Measurements from ENCODE around the gene SYNPR.

The SYNPR gene

DNA sequence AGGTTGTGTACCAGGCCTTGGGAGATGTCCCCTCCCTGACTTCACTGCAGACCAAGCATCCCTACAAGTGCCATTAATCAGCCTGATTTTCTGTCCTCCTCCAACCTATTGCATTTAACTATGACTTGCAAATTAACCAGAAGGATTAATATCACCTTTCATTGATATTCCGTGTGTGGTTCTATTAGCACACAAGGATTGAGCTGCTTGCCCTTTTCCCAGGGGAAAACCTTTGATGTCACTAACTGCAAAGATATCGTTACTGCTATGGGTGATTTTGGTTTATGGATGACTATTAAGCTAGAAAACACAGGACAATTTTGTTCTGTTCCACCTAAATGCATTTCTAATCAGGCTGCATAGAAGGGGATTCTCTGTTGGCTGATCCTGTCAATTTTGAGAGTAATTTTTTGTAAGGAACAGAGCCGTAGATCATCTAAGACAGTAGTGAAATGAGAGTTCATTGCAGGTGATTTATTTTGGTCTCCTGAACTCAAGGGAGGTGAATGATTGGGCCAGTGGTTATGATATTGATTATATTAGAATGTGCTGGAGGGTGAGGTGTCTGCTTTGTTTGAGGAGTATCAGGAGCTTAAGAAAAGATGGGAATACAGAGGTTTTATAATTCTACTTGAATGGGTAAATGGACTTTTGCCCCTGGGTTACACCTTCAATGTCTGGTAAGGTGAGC is 196.9 kb downstream of the SYNPR start:
- FAIRE-seq = no peak

GRCh38 chr3:63477494-63478129 is 199.5 kb downstream of the SYNPR start:
- no peak for FAIRE-seq

- FAIRE-seq = no peak
Observed at GRCh38 chr3:63478990-63479660, 201.0 kb downstream of the SYNPR start.

GRCh38 chr3:63479661-63480035 is 201.5 kb downstream of the SYNPR start:
- no peak for FAIRE-seq

DNA sequence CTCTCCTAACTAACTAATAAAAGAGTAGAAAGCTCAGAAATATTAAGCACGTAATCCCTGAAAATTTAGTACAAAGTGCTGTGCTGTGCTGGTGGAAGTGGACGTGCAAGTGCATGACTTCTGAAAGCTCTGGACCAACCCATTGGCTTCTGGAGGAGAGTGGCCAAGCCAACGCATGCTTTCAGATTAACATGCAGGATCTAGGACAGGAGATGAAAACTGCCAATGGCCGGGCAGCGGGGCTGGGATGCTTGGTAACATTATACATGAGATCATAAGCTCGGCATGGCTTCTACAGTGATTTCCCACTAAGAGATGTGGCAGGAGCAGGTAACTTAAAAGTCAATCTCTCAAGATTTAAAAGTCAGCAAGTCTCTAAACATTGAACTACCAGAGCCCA is 203.5 kb downstream of the SYNPR start:
- no peak for FAIRE-seq

- FAIRE-seq = no peak
Observed at GRCh38 chr3:63482341-63482740, 204.2 kb downstream of the SYNPR start.

GRCh38 chr3:63492464-63492863 is 214.4 kb downstream of the SYNPR start:
- no peak for FAIRE-seq

DNA sequence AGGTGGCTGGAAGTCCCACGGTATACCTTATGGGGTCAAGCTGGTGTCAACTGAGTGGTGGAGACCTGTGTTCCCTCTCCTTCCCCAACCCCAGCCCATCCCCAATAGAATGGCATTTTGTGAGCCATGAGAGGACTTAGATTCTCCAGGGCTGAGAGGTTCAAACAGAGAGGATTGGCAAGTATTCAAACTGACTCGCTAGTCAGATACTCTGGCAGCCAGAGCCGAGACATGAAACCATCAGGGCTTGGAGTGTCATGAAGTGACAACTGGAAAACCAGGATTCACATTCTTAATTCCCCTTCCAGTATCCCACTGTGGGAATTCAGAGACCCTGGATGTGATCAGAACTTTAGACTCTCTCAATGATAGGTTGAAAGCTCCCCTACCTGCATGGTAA is 215.0 kb downstream of the SYNPR start:
- FAIRE-seq = no peak

GRCh38 chr3:63494646-63495045 is 216.5 kb downstream of the SYNPR start:
- FAIRE-seq = no peak

DNA sequence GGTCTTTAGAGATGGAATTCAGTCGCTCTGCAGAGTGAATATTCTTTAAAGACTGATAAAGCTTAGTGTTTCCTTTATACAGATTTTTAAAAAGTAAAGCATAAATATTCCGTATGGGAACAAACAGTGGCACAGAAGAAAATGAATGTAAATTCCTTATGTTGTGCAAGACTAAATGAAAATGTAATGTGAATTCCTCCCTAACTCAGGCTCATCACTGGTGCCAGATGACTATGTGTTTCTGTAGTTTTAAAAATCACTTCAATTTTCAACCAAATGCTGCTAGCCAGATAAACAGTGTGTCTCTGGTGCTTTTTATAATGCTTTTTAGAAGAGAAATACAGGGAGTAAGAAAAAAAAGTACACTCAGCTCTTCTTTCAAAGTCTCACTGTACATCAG is 219.5 kb downstream of the SYNPR start:
- FAIRE-seq = no peak

DNA sequence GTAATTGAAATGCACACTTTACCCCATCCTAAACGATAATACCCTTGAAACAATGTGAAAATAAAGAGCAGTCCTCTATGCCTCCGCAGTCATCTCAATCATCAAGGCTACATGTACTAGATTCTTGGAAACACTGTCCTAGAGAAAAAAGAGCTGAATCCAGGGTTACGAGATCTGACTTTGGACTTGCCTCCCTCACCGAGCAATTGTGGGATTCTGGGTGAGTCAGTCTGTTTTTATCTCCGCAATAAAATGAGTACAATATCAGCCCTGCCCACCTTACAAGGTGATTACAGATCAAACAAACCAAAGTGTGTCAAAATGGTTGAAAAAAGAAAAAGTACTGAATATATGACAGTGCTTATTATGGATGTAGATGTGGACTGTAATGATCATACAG is 222.1 kb downstream of the SYNPR start:
- no peak for FAIRE-seq

GRCh38 chr3:63508305-63508704 is 230.2 kb downstream of the SYNPR start:
- no peak for FAIRE-seq

DNA sequence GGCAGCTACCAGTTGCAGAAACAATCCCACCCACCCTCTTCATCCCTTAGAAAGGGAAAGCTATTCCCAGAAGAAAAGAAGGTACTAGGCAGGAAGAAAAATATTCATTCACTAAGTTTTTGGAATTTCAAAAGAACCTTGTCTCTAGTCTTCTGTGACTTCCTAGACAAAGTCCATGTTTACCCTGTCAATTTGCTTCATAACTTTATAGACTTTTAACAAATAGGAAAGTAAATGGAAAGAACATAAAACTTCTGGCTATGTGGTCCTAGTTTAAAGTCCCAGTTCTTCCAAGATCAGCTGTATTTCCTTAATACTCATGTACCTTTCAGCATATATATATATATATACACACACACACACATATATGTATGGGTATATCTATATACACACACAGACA is 230.7 kb downstream of the SYNPR start:
- FAIRE-seq = no peak

DNA sequence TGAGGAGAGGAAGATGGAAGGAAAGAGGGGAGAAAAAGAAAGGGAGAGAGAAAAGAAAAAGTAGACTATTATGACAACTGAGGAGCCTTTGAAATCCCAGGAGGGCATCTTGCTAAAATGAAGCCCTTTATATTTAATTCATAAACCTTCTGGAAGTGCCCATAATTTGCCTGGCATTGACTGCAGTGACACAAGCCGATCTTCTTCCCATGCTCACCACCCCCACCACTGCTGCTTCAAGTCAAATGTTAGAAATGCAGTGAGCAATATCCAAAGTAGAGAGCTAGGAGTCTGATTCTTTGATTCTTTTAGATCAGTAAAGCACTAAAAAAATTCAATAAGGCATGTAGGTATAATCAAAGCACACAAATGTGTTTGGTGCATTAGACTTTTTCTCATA is 235.7 kb downstream of the SYNPR start:
- FAIRE-seq = no peak

DNA sequence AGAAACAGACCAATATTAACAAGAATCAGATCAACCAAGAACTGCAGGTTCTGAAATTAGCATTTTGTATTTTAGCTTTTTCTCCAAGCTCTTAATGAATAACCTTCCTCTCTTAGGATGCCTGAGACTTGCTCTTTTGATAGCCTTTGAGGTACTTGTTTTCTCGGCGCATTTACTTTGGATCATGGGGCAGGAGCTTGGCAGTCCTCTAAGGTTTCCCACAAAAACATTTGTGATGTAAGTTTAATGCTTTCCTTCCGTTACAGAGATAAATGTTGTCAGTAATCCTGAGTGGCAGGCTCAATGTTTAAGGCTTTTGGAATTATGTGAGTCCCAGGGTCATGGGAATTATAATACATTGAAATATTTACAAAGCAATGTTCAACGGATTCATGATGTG is 236.6 kb downstream of the SYNPR start:
- FAIRE-seq = no peak

DNA sequence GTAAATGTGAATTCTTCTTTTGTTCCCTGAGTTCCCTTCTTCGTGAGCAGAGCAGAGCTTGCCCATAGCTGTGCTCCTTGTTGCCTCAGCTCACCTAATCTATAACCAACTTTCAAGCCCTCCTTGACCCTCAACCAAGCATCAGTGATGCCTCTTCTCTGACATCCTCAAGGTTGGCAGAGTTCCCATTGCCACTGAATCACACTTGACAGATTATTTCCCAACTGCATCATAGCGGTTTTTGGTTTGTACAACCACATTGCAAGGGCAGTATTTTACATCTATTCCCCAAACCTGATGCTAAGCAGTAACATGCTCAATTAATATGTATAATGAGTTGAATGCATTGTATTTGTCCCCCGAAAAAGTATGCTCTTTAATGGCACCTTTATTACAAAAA is 241.3 kb downstream of the SYNPR start:
- FAIRE-seq = no peak

DNA sequence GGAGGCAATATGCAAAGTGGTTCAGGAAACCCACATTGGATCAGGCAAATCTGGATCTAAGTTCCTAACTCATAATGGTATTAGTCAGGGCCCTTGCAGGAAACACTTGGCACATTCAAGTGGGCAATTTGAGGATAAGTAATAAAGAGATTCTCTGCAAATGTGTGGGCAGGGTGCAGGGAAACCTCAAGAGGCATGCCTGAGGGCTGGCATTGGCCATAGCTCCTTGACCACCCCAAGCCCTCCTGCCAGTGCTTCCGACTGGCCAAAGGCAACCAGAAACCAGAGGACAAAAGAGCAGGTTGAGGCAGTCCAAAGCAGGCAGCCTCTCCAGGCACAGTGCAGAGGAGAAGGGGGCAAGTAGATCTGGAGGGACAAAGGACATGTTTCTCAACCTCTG is 243.5 kb downstream of the SYNPR start:
- FAIRE-seq = no peak

GRCh38 chr3:63523100-63523499 is 245.0 kb downstream of the SYNPR start:
- no peak for FAIRE-seq

GRCh38 chr3:63528325-63529000 is 250.4 kb downstream of the SYNPR start:
- FAIRE-seq = no peak

DNA sequence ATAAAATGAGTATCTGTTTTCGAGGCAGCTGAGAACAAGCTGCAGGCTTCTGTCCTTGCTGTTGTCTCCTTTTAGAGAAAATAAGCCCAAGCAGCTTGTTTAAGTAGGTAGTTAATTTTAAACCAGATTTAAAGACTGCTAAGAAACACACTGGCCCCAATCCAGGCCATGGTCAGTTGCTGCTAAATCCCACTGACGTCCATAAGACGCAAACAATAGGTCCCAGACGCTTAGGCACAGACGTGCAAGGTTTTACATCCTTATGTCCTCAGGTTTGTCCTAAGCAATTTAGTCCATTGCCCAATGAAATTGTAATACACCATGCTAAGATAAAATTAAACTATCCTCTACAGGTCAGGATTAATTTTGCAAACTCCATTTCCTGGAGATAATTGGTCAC is 254.4 kb downstream of the SYNPR start:
- FAIRE-seq = no peak

GRCh38 chr3:63538919-63539318 is 260.8 kb downstream of the SYNPR start:
- FAIRE-seq = no peak

GRCh38 chr3:63555767-63556166 is 277.7 kb downstream of the SYNPR start:
- FAIRE-seq = no peak

DNA sequence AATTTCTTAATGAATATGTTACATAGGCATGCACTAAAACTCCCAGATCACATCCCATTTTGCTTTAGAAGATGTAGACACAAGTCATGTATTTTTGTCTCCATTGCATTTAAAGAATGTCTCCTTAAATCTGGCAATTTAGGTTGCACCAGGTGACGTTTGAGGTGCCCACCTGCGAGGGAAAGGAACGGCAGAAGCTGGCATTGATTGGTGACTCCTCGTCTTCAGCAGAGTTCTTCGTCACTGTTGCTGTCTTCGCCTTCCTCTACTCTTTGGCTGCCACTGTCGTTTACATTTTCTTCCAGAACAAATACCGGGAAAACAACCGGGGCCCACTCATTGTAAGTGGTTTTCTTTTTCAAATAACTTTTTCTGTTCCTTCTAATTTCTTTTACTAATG is 278.3 kb downstream of the SYNPR start:
- no peak for FAIRE-seq

- FAIRE-seq = no peak
Observed at GRCh38 chr3:63557912-63558311, 279.8 kb downstream of the SYNPR start.

All from G401.6 (cell line).